ENCODE results near the gene COPS8.
A peak's percentile ranks its signal among the peaks of the same experiment; 100 is the strongest.

Gene COPS8

DNA sequence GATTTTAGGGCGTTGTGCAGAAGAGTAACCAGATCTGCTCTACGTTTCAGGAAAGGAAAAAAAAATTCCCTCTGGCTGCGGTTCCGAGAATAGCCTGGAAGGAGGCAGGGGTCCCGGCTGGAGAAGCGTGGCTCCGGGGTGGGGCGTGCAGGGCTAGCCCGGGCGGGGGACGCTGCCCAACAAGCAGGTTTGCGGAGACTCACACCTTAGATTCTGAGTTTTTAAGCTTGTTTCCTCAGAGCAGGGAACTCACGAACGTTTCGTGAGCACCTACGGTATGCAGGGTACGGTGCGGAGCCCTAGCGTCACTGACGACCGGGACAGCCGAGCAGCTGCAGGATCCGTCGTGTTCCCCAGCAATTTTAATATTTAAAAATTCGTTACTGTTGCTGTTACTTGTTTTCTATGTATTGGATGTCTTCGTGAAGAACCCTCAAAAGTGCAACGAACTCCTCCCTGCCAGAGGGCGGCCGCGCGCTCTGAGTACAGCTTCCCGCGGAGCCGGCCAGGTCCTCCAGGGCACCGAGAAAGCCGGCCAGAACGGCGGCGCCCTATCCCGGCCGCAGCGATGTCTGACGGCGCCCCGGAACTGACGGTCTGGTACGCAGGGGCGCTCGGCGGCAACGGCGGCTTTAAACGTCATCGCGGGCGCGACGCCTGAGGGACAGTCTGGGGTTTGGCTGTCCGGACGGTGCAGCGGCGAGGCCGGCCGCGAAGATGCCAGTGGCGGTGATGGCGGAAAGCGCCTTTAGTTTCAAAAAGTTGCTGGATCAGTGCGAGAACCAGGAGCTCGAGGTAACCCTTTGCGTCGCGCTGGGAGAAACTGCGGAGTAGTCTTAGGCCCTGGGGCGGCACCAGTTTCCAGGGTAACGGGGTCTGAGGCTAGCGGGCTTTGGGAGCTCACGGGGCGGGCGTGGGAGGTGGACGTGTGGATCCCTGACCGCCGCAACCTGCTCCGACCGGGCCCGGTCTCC is at the start of gene COPS8:
COPS8 (plus strand) TSS at position 642 of the 974 bp plus-strand sequence; CDS start at position 718, 76 bp downstream.
- DNase-seq (ENCODE audit: low spot score) = peak; percentile 81

DNA sequence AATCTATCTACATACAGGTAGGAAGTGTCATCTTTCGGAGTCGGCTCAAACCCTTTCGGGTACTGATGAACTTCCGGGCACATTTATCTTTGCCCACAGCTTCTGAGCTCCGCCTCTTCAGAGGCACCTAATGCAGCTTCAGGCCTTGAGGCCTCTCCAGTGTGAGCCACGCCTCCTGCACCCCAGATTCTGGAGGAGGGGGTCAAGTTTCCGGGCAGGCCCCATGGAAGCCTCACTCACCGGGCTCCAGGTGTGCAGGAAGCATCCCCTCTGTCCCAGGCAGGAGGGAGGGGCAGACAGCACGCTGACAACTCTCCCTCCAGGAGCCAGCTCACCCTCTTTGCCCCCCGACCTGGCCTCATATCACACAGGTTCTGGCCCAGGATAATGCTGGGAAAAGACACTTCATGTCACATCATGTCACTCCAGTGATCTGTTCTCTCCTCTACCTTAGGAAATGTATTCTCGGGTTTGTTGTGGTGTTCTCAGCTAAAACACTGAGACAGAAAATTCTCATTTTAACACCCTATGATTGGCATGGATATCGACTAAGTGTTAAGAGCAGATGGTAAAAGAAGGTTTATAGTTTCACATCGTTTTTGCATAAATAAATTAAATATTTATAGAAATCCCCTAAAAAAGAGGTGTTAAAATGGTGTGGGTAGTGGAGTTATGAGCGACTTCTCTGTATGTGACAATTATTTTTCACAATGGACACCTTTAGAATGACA is 46.2 kb upstream of the COPS8 start:
- no peak for DNase-seq (ENCODE audit: low spot score)

DNA sequence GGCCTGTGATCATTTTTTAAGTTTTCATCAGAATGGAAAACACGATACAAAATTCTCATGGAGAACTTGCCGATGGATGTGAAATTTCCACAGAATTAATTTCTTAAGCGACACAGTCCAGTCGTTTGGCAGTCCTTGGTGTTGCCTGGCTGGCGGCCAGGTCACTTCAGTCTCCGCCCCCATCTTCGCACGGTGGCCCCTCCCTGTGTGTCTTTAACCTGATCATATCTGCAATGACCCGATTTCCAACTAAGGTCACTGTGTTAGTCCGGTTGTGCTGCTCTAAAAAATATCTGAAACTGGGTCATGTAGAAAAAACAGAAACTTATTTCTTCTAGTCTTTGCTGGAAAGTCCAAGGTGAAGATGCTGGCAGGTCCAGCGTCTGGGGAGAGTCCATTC is 44.5 kb upstream of the COPS8 start:
- no peak for DNase-seq (ENCODE audit: low spot score)

DNA sequence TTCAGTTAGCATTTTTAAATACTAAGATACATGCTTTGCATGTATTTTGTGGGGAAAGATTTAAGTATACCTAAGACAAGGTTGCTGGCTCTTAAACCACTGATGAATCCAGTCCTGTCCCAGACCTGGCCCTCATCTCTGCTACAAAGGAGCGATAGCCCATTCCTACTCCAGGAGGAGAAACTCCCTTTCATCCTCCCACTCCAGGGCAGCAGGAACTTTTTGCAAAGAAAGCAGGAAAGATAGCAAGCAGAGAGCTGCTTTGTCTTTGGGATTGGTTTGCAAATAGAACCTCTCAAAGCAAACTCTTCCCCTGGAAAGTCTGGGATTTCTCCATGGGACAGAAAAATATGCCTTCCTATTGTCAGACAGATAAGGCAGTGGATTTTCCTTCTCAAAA is 43.6 kb upstream of the COPS8 start:
- no peak for DNase-seq (ENCODE audit: low spot score)

DNA sequence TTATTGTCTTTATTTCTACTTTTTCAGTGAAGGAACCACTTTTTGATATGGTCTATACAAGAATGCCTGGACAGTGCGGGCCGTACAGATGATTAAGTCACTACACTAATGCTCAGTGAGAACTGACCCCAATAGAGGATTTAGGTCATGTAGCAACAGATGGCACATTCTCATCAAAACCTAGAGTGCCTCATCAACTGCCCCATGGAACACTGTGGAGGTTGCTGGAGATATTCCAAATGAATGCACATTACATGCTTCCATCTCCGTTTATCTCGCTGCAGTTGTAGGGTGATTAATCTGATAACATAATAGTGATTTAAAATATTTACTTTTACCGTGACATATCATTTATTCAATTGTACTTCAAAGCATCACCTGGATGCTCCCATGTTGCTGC is 41.8 kb upstream of the COPS8 start:
- DNase-seq (ENCODE audit: low spot score) = no peak

DNA sequence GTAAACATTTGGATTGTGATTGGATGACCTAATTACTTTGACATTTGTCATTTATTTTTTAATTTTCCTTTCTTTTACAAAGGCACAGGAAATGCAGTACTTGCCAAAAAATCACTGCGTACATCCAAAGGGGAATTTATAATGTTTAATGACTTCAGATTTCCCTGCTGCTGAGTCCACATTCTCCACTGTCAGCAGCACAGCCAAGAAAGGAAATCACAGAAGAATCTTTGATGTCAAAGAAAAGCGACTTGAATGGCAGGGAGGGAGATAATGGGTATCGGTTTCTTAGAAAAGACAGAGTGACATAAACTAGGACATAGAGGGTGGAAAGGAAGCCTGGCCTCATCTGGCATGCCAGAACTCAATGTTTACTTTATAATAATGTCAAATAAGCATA is 41.4 kb upstream of the COPS8 start:
- DNase-seq (ENCODE audit: low spot score) = no peak

GRCh38 chr2:237045449-237045848 is 40.2 kb upstream of the COPS8 start:
- DNase-seq (ENCODE audit: low spot score) = no peak

DNA sequence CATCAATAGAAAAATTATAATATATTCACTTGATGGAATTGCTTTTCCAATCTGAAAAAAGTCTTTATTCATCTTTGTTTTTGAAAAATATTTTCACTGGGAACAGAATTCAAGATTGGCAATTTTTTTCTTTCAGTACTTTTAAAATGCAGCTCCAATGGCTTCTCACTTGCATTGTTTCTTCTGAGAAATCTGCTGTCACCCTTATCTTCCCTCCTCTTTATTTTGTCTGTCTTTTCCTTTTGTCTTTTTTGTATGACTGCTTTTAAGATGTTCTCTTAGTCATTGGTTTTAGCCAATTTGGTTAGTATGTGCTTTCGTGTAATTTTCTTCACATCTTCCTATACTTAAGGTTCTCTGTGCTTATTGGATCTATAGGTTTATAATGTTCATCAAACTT is 37.1 kb upstream of the COPS8 start:
- DNase-seq (ENCODE audit: low spot score) = no peak

GRCh38 chr2:237051861-237052260 is 33.8 kb upstream of the COPS8 start:
- DNase-seq (ENCODE audit: low spot score) = no peak

GRCh38 chr2:237053066-237053465 is 32.6 kb upstream of the COPS8 start:
- DNase-seq (ENCODE audit: low spot score) = no peak

GRCh38 chr2:237055386-237056100 is 30.1 kb upstream of the COPS8 start:
- DNase-seq (ENCODE audit: low spot score) = no peak

DNA sequence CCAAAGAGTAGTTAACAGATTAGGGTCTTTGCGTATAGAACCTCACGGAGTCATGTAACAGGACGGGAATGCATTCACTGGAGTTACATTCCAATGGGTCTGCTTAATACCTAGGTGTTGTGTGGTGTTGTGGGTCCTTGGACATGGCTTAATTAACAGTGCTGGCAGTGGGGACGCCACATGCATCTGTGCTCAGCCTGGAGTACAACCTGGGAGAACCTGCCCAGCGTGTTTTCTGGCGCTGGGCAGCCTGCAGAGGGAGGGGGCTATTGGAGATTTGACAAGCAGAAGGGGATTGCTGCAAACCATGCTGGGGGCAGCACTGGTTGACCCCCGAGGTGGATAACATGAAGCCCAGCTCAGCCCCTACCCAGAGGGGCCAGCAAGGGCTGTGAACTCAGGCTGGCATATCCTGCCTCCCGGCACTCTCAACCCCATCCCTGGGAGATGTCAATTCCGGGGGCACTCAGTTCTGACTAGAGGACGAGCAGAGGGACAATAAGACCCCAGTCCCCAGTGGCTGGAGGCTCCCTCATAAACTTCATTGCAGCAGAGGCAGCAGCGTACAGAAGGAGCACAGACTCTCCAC is 29.3 kb upstream of the COPS8 start:
- no peak for DNase-seq (ENCODE audit: low spot score)

GRCh38 chr2:237057107-237057506 is 28.6 kb upstream of the COPS8 start:
- no peak for DNase-seq (ENCODE audit: low spot score)

DNA sequence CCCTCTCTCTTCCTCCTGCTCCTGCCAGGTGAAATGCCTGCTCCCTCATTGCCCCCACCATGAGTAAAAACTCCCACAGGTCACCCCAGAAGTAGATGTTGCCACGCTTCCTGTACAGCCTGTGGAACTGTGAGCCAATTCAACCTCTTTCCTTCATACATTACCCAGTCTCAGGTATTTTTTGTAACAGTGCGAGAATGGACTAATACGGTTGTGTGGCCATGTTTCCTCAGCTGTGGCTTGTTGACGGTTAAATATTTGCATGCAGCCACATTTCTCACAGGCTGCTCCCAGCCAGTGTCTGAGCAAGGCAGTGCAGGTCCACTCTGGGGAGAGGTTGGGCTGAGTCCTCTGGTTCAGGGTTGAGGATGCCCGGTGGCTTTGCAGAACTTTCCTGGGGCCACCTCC is 27.8 kb upstream of the COPS8 start:
- DNase-seq (ENCODE audit: low spot score) = no peak

GRCh38 chr2:237058423-237058822 is 27.3 kb upstream of the COPS8 start:
- no peak for DNase-seq (ENCODE audit: low spot score)

DNA sequence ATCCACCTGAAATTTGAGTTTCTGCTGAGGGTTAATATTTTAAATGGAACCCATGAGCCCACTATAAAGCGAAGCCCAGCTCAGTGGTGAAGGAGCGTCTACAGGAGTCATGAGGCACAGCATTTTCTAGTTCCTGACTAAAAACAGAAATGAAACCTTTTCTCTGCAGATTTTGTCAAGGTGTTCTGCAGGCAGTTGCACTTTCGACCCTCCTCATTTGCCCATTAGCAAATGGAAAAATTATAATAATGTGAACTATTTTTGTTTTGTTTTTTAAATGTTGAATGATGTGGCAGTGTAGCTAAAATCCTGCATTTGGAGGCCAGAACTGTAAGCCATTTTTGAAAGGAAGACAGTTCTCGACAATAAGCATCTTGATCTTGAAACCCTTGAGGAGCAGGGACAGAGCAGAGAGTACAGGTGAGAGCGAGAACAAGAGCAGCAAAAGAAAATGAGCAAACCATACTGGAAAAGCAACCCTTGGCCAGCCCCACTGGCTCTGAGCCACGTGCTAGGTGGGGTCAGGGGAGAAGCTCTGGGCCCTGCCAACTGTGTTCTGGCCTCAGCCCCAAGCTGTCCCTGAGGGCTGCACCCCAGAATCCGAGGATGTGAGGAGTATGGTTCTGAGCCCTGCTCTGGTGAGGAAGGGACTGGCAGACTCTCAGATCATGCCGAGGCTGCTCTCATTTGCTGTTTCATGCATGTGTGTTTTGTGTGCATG is 26.4 kb upstream of the COPS8 start:
- no peak for DNase-seq (ENCODE audit: low spot score)

- DNase-seq (ENCODE audit: low spot score) = peak; percentile 38
Measured at GRCh38 chr2:237060534-237061312, 25.0 kb upstream of the COPS8 start.

DNA sequence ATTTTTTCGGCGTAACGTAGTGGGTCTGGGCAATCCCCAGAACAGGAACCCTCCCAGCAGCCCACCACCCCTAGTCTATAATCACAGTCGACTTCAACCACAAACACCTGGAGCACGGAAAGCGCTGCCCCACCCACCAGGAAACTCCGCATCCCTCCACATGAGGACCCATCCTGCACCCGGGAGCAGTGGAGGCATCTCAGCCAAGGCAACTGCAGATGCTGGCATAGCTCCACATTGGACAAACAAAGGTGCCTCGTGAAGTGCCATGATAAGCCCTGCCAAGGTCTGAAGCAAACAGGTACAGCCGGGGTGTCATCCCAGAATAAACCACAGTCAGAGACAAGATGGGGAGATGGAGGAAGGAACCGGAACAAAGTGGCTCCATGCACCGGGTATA is 24.3 kb upstream of the COPS8 start:
- no peak for DNase-seq (ENCODE audit: low spot score)

- no peak for DNase-seq (ENCODE audit: low spot score)
Measured at GRCh38 chr2:237062585-237062984, 23.1 kb upstream of the COPS8 start.

DNA sequence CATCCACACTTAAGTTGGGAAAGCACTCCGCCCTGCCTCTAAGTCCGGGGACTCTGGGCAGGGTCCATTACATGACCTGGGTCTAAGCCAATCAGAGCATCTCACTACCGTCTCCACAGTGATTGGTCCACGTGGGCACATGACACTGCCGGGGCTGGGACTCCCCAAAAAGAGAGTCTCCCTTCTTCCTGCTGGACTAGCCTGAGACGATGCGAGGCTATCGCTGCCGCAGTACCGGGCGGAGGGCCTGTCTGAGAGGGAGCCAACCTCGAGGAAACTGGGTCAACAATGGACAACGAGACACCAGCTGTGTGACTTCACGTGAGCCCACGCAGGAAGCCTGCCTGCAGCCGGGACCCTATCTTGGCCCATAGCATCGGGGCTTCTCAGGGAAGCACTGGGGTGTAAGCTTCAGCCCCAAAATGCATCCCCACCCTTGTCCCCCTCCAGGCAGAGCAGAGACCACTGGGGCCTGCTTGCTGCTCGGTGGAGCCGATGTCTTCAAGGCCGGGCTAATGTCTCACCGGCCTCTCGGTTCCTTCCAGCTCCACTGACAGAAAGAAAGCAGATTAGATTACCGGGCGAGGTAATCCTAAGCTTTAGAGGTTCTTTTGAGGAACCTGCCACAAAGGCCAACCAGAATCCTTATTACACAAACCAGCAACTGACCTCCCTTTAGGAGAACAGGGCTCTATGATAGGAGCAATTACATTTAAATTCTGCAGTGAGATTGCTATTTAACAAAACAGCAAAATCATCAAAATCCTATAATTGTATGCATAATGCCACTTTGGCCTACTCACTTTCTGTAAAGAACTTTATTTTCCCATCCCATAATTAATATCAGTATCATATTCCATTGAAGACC is 21.3 kb upstream of the COPS8 start:
- no peak for DNase-seq (ENCODE audit: low spot score)
